Measurements from ENCODE around the gene TNNI2.

TNNI2 gene

DNA sequence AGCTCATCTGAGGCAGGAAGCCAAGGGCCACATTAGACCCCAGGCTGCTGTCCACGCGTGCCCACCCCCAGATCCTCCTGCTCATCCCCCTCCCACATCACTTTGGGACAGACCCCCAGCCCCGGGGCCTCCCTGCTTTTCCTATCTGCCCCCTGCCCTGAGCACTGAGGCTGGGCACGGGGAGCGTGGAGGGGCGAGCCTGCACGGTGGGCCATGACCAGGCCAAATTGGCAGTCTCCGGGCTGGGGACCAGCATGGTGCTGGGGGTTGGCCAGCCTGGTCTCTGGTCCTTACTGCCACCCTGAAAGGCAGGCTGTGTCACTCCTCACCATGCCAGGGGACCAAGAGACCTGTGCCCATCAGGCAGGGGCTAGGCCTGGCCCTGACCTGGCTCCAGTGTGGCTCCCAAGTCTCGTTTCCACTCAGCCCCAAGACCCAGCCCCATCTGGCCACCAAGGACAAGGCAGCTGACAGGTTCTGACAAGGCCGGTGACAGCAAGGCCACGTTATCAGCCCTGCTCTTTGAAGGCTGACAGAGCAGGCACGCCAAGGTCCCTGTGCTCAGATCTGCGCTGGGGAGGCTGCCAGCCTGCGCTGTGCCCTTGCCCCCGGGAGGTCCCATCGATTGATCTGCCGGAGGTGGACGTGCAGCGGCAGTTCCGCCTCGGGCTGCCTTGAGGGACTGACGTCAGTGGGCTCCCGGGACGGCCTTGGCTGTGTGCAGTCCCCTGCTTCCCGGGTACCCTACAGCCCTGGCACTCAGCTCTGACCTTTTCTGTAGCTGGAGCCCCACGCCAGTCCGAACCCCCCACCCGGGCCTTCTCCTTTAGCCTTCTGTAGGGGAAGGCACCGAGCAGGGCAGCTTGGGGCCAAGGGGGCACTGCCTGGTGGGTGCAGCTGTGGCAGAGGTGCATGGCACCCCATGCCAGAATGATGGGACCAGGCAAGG lies 3.6 kb downstream of the TNNI2 start:
- H3K9me3 ChIP-seq (replicated peaks; ENCODE audit: insufficient read depth, low read length), result no peaks in the 10 kb centered on the region
- H3K9me2 ChIP-seq (replicated peaks; ENCODE audit: insufficient read depth, low read length), result no peaks in the 10 kb centered on the region
- no peaks in the 10 kb centered on the region for H3K36me3 ChIP-seq (replicated peaks; ENCODE audit: insufficient read depth, low read length)
- no peaks in the 10 kb centered on the region for H3K4me1 ChIP-seq (ENCODE audit: low read length)
- no peak for DNase-seq
- H3K9ac ChIP-seq (ENCODE audit: low read length), result no peak overlapping the region
- H3K27me3 ChIP-seq (replicated peaks; ENCODE audit: insufficient read depth, low read length), result peaks cover 44% of the 10 kb centered on the region
- H3K4me3 ChIP-seq (ENCODE audit: low read length), result no peak overlapping the region
- H3K4me2 ChIP-seq (ENCODE audit: low read depth, low read length), result no peak overlapping the region
- H3F3A ChIP-seq (ENCODE audit: insufficient read depth, low read length), result no peaks in the 10 kb centered on the region
- H3K79me2 ChIP-seq (ENCODE audit: low read length), result no peaks in the 10 kb centered on the region
- TF ChIP-seq EZH2phosphoT487 (IDR thresholded peaks at IDR 0.05; ENCODE audit: low read length), result no peak
- no peak for TF ChIP-seq EZH2 (optimal IDR thresholded peaks at IDR 0.05; ENCODE audit: low read depth, low read length)
- H3K27ac ChIP-seq (ENCODE audit: low read length), result no peak overlapping the region
- H4K20me1 ChIP-seq (ENCODE audit: insufficient read depth, low read length), result no peaks in the 10 kb centered on the region
- H2AFZ ChIP-seq (ENCODE audit: low read length), result no peak overlapping the region

DNA sequence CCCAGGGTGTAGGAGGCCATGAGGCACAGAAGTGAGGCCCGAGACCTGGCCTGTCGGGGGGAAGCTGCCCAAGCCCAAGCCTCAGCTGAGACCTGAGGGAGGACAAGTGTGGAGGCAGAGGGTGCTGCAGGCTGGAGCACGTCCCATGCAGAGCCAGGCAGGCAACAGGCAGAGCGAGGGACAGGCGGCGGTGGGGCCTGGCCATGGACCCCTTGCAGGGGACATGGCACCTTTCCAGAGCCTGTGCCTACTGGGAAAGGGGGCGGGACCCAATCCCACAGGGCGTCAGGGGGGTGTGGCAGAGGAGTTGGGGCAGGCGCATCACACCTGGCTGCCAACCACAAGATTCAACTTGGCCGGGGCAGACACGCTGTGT lies 4.3 kb downstream of the TNNI2 start:
- Histone ChIP-seq H3K4me2 (ENCODE audit: low read depth, low read length) (no peak overlapping the region), H3F3A (ENCODE audit: insufficient read depth, low read length) (no peaks in the 10 kb centered on the region), H3K27ac (ENCODE audit: low read length) (no peak overlapping the region), H3K4me1 (ENCODE audit: low read length) (no peaks in the 10 kb centered on the region), H4K20me1 (ENCODE audit: insufficient read depth, low read length) (no peaks in the 10 kb centered on the region), H3K4me3 (ENCODE audit: low read length) (no peak overlapping the region), H3K27me3 (replicated peaks; ENCODE audit: insufficient read depth, low read length) (peaks cover 42% of the 10 kb centered on the region), H3K9ac (ENCODE audit: low read length) (no peak overlapping the region), H3K9me2 (replicated peaks; ENCODE audit: insufficient read depth, low read length) (no peaks in the 10 kb centered on the region), H3K9me3 (replicated peaks; ENCODE audit: insufficient read depth, low read length) (no peaks in the 10 kb centered on the region), H3K36me3 (replicated peaks; ENCODE audit: insufficient read depth, low read length) (no peaks in the 10 kb centered on the region), H2AFZ (ENCODE audit: low read length) (no peak overlapping the region), H3K79me2 (ENCODE audit: low read length) (no peaks in the 10 kb centered on the region)
- no peak for DNase-seq
- TF ChIP-seq CTCF (IDR thresholded peaks at IDR 0.05; ENCODE audit: low read length) (no peak), EZH2 (optimal IDR thresholded peaks at IDR 0.05; ENCODE audit: low read depth, low read length) (no peak), EZH2phosphoT487 (IDR thresholded peaks at IDR 0.05; ENCODE audit: low read length) (no peak)

GRCh38 chr11:1843796-1844195 lies 5.0 kb downstream of the TNNI2 start:
- Histone ChIP-seq H3K79me2 (ENCODE audit: low read length) (no peaks in the 10 kb centered on the region), H3K4me3 (ENCODE audit: low read length) (no peak overlapping the region), H3K4me2 (ENCODE audit: low read depth, low read length) (no peak overlapping the region), H4K20me1 (ENCODE audit: insufficient read depth, low read length) (no peaks in the 10 kb centered on the region), H3K9me3 (replicated peaks; ENCODE audit: insufficient read depth, low read length) (no peaks in the 10 kb centered on the region), H3K36me3 (replicated peaks; ENCODE audit: insufficient read depth, low read length) (no peaks in the 10 kb centered on the region), H3K27me3 (replicated peaks; ENCODE audit: insufficient read depth, low read length) (peaks cover 42% of the 10 kb centered on the region), H2AFZ (ENCODE audit: low read length) (no peak overlapping the region), H3K9ac (ENCODE audit: low read length) (no peak overlapping the region), H3K4me1 (ENCODE audit: low read length) (no peaks in the 10 kb centered on the region), H3K27ac (ENCODE audit: low read length) (no peak overlapping the region), H3F3A (ENCODE audit: insufficient read depth, low read length) (no peaks in the 10 kb centered on the region), H3K9me2 (replicated peaks; ENCODE audit: insufficient read depth, low read length) (no peaks in the 10 kb centered on the region)
- no peak for DNase-seq
- no peak for TF ChIP-seq EZH2phosphoT487 (IDR thresholded peaks at IDR 0.05; ENCODE audit: low read length)
- TF ChIP-seq EZH2 (optimal IDR thresholded peaks at IDR 0.05; ENCODE audit: low read depth, low read length), result no peak
- TF ChIP-seq CTCF (IDR thresholded peaks at IDR 0.05; ENCODE audit: low read length), result no peak
